ENCODE data around the gene LIN7C.
A peak's percentile ranks its signal among the peaks of the same experiment; 100 is the strongest.

LIN7C gene

DNA sequence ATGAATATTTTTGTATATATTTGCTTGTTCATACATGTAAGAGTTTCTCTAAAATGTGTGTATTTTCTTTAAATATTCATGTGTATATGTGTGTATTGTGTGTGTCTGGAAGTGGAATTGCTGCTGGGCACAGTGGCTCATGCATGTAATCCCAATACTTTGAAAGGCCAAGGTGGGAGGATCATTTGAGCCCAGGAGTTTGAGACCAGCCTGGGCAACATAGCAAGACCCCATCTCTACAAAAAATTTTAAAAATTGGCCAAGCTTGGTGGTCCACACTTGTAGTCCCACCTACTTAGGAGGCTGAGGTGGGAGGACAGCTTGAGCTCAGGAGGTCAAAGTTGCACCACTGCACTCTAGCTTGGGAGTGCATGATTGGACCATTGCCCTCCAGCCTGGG, 29.3 kb downstream of the LIN7C start:
- H3K27ac ChIP-seq: no peak overlapping the region
- no peaks in the 10 kb centered on the region; a peak in 2 of 20 replicates for H3K4me1 ChIP-seq
- no peak for TF ChIP-seq Cebpa-rat (IDR thresholded peaks at IDR 0.05)

DNA sequence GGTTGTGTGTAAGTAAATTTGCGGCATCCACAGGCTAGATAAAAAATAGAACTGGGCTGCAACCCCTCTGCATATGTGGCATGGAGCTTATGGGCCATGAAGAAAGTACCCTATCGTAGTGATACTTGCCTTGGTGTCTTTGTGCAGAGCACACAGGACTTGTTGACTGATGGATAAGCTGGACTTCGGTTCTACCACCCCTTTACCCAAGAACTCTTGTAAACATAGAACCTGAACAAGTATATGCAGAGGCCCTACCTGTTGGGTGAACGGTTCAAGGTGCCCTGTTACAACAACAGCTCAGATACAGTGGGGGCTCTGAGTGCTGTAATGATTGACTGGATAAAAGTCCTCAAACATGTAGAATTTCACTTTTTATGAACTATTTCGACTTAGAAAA, 30.9 kb downstream of the LIN7C start:
- Histone ChIP-seq H3K4me1 (peaks cover 8 to 11% (median 9%) of the 10 kb centered on the region in 10 experiments), H3K4me3 (no peak overlapping the region), H3K9ac (no peak overlapping the region), H3K9me3 (replicated peaks in 1 of 11) (no peaks in the 10 kb centered on the region), H4K20me1 (peaks cover 0 to 6% (median 0%) of the 10 kb centered on the region in 11 experiments; a peak in 2 of 22 replicates), H3K27me3 (peaks cover 0 to 20% (median 13%) of the 10 kb centered on the region in 11 experiments; a peak in 13 of 22 replicates), H3K36me3 (no peaks in the 10 kb centered on the region), H3K27ac (no peak overlapping the region), H3K4me2 (no peak overlapping the region)
- no peak for TF ChIP-seq Cebpa-rat (IDR thresholded peaks at IDR 0.05)

More for the DNA sequence above, 29.3 kb downstream of the LIN7C start:
- no peaks in the 10 kb centered on the region for H3K9me3 ChIP-seq (replicated peaks in 1 of 11)
- no peak overlapping the region for H3K4me3 ChIP-seq
- H3K9ac ChIP-seq: no peak overlapping the region
- H3K27me3 ChIP-seq: peaks cover 0 to 9% (median 4%) of the 10 kb centered on the region in 11 experiments; a peak in 6 of 22 replicates
- H3K4me2 ChIP-seq: no peak overlapping the region
- H4K20me1 ChIP-seq: no peaks in the 10 kb centered on the region; a peak in 2 of 22 replicates
- no peaks in the 10 kb centered on the region for H3K36me3 ChIP-seq

DNA sequence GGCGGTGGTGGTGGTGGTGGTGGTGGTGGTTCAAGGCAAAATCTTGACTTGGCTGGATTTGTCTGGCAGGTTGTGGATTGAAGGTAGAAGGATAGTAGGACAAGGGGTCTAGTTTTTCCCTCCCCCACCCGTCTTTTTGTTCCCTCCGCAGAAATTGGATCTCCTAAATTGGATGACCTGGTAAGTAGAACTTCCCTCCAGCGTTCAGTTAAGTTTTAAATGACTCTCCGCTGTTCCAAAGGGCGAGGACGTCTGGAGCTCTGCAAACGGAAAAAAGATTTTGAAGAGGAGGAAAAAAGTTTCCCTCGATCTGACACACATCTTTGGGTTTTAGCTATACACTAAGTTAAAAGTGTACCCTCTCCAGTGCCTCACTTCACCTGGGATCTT, 33.6 kb downstream of the LIN7C start:
- Histone ChIP-seq H3K27ac (no peak overlapping the region), H3K36me3 (no peaks in the 10 kb centered on the region), H3K27me3 (peaks cover 0 to 28% (median 14%) of the 10 kb centered on the region in 11 experiments; a peak in 13 of 22 replicates), H3K9me3 (replicated peaks in 1 of 11) (no peaks in the 10 kb centered on the region), H3K9ac (no peak overlapping the region), H3K4me1 (peaks cover 11 to 35% (median 23%) of the 10 kb centered on the region in 10 experiments), H3K4me2 (peak overlapping the region in 7 of 11 experiments; percentile 92 to 99 (median 97); a peak in 7 of 22 replicates), H3K4me3 (peak overlapping the region in 3 of 10 experiments; percentile 78 to 85 (median 80); a peak in 3 of 20 replicates), H4K20me1 (peaks cover 0 to 6% (median 0%) of the 10 kb centered on the region in 11 experiments; a peak in 2 of 22 replicates)
- no peak for TF ChIP-seq Cebpa-rat (IDR thresholded peaks at IDR 0.05)

DNA sequence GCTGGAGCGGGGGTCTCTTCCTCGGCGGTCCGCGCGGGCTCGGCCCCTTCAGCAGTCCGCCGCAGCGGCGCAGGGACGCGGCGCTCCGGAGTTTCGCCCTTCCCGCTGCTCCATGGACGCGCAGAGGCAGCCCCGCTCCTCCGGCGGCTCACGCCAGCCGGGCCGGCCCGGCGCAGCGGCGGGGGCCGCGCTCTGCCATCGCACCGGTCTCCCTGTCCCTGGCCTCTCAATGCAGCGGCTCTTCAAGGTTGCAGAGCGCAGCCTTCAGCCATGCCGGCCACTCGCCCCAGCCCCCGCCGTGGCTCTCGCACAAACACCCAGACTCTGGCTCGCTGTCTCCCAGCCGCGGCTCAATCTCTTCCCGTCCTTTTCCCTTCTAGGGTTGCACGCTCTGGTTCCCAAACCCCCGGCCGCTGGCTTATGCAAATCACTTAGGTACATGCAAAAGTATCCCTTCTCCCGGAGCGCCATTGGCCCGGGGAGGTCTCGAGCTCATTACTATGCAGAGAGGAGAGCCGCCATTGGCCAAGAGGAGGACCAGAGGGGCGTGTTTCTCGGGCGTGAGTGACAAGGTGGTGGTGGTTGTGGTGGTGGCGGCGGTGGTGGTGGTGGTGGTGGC, 34.1 kb downstream of the LIN7C start, which contains the start of gene LGR4:
LGR4 (minus strand) TSS at position 393 of the 619 bp plus-strand sequence. CDS start 488 bp downstream, outside the sequence.
- H3K4me3 ChIP-seq: peak within 1 kb of the TSS; percentile 74 to 85 (median 78)
- H3K36me3 ChIP-seq: no peaks in the 10 kb centered on the region
- H3K27ac ChIP-seq: peak within 1 kb of the TSS; percentile 11 to 75 (median 67); a peak in 20 of 22 replicates
- H3K27me3 ChIP-seq: peaks cover 0 to 28% (median 14%) of the 10 kb centered on the region in 11 experiments; a peak in 13 of 22 replicates
- TF ChIP-seq Cebpa-rat (IDR thresholded peaks at IDR 0.05): no peak
- H3K4me2 ChIP-seq: peak within 1 kb of the TSS; percentile 94 to 99 (median 98)
- H3K9me3 ChIP-seq (replicated peaks in 1 of 11): no peaks in the 10 kb centered on the region
- peaks cover 0 to 6% (median 0%) of the 10 kb centered on the region in 11 experiments; a peak in 2 of 22 replicates for H4K20me1 ChIP-seq
- H3K4me1 ChIP-seq: peaks cover 11 to 38% (median 24%) of the 10 kb centered on the region in 10 experiments
- peak within 1 kb of the TSS; percentile 67 to 84 (median 78) for H3K9ac ChIP-seq

DNA sequence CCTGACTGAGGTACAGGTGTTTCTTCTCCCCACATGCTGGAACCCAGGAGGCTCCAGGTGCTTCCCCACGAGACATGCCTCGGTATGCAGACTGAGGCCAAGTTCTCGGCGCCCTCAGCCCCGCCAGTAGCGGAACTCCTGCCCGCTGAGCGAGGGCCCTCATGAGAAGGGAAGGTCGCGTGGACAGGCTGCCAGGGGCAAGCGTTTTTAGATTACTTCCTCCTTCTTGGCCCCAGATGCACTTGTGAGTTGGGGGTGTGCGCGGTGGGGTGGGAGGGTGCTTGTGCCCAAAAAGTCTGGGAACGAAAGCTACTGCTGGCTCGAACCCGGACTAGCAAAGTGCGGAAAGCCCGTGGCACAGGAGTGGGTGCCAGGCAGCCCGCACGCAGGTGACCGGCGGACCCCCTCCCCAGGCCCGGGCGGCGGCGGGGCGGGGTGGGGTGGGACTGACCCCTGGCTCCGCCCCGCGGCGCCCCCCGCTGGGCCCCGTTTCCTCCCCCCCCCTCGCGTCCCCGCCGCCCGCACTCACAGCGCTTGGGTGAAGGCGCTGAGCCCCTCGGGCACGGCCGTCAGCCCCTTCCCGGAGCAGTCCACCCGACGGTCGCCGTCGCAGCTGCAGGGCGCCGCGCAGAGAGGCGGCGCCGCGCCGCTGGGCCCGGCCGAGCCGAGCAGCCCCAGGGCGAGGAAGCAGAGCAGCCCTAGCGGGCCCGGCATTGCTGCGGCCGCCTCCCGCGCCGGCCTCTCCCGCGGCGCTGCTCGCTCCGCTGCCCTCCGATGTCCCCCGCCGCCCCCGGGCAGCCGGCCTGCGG, 34.8 kb downstream of the LIN7C start:
- peaks cover 0 to 6% (median 0%) of the 10 kb centered on the region in 11 experiments; a peak in 2 of 22 replicates for H4K20me1 ChIP-seq
- peaks cover 0 to 28% (median 14%) of the 10 kb centered on the region in 11 experiments; a peak in 13 of 22 replicates for H3K27me3 ChIP-seq
- peak overlapping the region; percentile 67 to 84 (median 78) for H3K9ac ChIP-seq
- H3K4me1 ChIP-seq: peaks cover 11 to 38% (median 24%) of the 10 kb centered on the region in 10 experiments
- H3K4me2 ChIP-seq: peak overlapping the region; percentile 94 to 99 (median 98)
- peak overlapping the region; percentile 11 to 75 (median 67); a peak in 20 of 22 replicates for H3K27ac ChIP-seq
- H3K36me3 ChIP-seq: no peaks in the 10 kb centered on the region
- no peaks in the 10 kb centered on the region for H3K9me3 ChIP-seq (replicated peaks in 1 of 11)
- no peak for TF ChIP-seq Cebpa-rat (IDR thresholded peaks at IDR 0.05)
- peak overlapping the region; percentile 74 to 85 (median 78) for H3K4me3 ChIP-seq

DNA sequence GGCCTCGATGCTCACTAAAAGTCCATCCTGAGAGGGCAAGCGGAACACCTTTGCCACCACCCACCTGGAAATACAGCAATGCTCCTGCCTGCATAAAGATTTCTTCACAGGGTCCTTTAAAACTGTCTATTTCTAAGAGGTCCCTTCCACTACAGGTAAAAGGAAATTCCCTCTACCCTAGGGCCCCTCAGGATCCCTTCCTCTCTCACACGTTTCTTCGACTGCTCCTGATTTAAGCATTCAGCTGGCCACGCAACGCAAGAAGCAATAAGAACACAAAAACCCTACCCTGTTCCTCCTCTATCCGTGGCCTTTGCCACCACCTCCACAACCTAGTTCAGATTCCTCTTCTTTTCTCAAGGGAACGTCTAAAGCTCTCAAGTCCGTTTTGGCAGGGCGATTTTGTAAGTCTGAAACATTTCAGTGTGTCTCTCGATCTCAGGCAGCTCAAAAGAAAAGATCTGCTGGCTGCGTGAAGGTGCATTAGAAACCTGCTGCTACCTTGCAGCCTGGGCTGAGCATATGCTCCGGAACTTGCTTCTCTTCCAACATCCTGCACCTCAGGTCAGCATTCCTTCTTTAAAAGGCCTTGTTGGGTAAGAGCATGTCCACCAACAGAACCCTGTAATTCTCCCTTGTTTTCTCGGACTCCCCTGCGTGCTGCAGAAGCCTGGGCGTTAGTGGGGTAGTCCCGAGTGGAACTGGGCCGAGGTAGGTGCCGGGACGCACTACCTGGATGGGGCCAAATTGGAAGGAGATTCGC, 35.6 kb downstream of the LIN7C start:
- Histone ChIP-seq H3K9me3 (replicated peaks in 1 of 11) (no peaks in the 10 kb centered on the region), H3K4me2 (peak overlapping the region; percentile 94 to 99 (median 98)), H3K4me1 (peaks cover 11 to 38% (median 24%) of the 10 kb centered on the region in 10 experiments), H3K4me3 (peak overlapping the region; percentile 74 to 85 (median 78)), H3K27me3 (peaks cover 0 to 28% (median 14%) of the 10 kb centered on the region in 11 experiments; a peak in 13 of 22 replicates), H4K20me1 (peaks cover 0 to 6% (median 0%) of the 10 kb centered on the region in 11 experiments; a peak in 2 of 22 replicates), H3K36me3 (no peaks in the 10 kb centered on the region), H3K9ac (peak overlapping the region; percentile 39 to 84 (median 77); a peak in 20 of 22 replicates), H3K27ac (peak overlapping the region in 5 of 11 experiments; percentile 12 to 68 (median 33); a peak in 7 of 22 replicates)
- no peak for TF ChIP-seq Cebpa-rat (IDR thresholded peaks at IDR 0.05)

DNA sequence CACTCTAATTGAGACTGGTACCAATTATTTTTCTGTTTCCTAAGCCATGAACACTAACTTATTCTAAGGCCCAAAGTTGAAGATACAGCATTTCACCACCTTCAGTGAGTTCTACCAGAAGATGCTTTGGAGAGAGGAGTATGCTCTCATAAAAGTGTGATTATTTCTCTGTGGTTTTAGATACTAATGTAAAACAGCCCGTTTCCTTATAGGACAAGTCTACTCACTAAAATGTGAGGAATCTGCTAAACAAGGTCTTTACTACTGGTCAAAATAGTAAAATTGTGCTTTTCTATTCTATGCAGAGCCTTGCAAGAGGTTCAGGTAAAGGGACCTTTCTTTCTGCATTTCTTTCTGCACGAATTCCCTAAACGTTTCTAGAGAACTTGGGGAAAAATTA, 36.4 kb downstream of the LIN7C start:
- peaks cover 11 to 38% (median 24%) of the 10 kb centered on the region in 10 experiments for H3K4me1 ChIP-seq
- H3K4me3 ChIP-seq: no peak overlapping the region
- H3K36me3 ChIP-seq: no peaks in the 10 kb centered on the region
- H3K27me3 ChIP-seq: peaks cover 0 to 28% (median 14%) of the 10 kb centered on the region in 11 experiments; a peak in 13 of 22 replicates
- H3K4me2 ChIP-seq: peak overlapping the region in 9 of 11 experiments; percentile 94 to 99 (median 97); a peak in 15 of 22 replicates
- H3K9me3 ChIP-seq (replicated peaks in 1 of 11): no peaks in the 10 kb centered on the region
- no peak for TF ChIP-seq Cebpa-rat (IDR thresholded peaks at IDR 0.05)
- H3K9ac ChIP-seq: no peak overlapping the region
- no peak overlapping the region for H3K27ac ChIP-seq
- H4K20me1 ChIP-seq: peaks cover 0 to 6% (median 0%) of the 10 kb centered on the region in 11 experiments; a peak in 2 of 22 replicates

Data from BLaER1 treated with 17β-estradiol and CSF1 and Interleukin-3, amounts not matched to agents 10 nM and 100 nM (cell line).